Stimulated activated naive CD8-positive, alpha-beta T cell treated with anti-CD3 and anti-CD28 coated beads, Interleukin-15, amount 100 ng/mL, for 72 hours (primary cell): ENCODE measurements around the gene VPS13C.
A peak's percentile ranks its signal among the peaks of the same experiment; 100 is the strongest.
"Not testable (repeated sequence)": the region's sequence is repeated elsewhere in the genome, so short reads cannot be mapped to it uniquely, and the experiment has no call there.

Experiments
- ATAC-seq: fragments of 150-1000 bp; cut with Tn5 transposase; 2 replicates; pipeline ENCODE4 v1.10.0; 2021; ENCODE audit warnings: mild to moderate bottlenecking, moderate library complexity
- DNase-seq, 2 donors: peaks; one replicate each; pipeline ENCODE4 v3.0.0; 2021 to 2022
- H3K27ac Mint-ChIP-seq, 2 donors: one replicate each; pipeline ENCODE4 v1.8.0; 2022; ENCODE audit warnings: mild to moderate bottlenecking in 2 of 2, mixed read lengths in 2 of 2, moderate library complexity in 2 of 2
- H3K27me3 Mint-ChIP-seq: one replicate; pipeline ENCODE4 v1.8.0; 2022; ENCODE audit warnings: mixed read lengths
- H3K4me1 Mint-ChIP-seq: one replicate; pipeline ENCODE4 v1.8.0; 2022; ENCODE audit warnings: mild to moderate bottlenecking, mixed read lengths
- H3K4me3 Mint-ChIP-seq, 2 donors: one replicate each; pipeline ENCODE4 v1.8.0; 2022; ENCODE audit warnings: mild to moderate bottlenecking in 2 of 2, mixed read lengths in 2 of 2, moderate library complexity in 1 of 2
- H3K9me3 Mint-ChIP-seq, 2 donors: one replicate each; pipeline ENCODE4 v1.8.0; 2022; ENCODE audit warnings: mixed read lengths in 2 of 2

Gene VPS13C

DNA sequence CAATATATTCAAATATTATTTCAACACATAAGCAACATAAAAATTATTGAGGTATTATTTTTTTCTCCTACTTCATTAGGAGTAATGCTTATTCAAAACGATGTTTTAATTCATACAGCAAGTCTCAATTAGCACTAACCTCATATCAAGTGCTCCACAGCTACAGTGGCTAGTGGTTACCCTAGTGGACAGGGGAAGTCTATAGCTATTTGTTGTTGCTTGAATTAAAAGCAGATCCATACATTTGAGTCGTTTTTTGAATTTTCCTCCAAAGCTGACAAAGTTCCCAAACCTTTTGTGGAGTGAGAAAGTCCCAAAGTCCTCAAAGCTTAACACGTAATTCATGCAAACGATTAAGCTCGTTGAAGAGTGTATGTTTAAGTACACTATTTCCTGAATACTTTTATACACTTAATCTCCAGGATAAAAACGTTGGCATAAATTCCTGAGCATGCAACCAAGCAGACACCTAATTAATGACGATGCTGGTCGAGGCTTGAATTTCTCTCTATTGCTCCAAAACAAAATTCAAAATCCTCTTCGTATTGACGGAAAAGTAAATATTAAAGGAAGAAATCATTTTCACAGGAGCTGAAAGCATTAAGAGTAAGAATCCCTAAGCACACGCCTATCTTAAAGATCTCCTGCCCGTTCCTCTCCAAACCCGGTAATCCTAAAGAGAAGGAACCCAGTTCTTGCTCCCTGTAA lies 985 bp downstream of the VPS13C start:
- Mint-ChIP-seq H3K9me3 (no peaks in the 10 kb centered on the region), H3K4me1 (peaks cover 65% of the 10 kb centered on the region), H3K4me3 (peak overlapping the region; percentile 88 to 95), H3K27ac (peak overlapping the region; percentile 96 to 97), H3K27me3 (peaks cover 9% of the 10 kb centered on the region)
- DNase-seq (no peak), ATAC-seq (no peak)

GRCh38 chr15:62058327-62059028 lies 1.8 kb downstream of the VPS13C start:
- Mint-ChIP-seq H3K9me3 (no peaks in the 10 kb centered on the region), H3K4me3 (peak overlapping the region; percentile 26 to 42), H3K27ac (peak overlapping the region; percentile 10 to 34), H3K4me1 (peaks cover 69% of the 10 kb centered on the region), H3K27me3 (peaks cover 3% of the 10 kb centered on the region)
- ATAC-seq: no peak
- DNase-seq: no peak

DNA sequence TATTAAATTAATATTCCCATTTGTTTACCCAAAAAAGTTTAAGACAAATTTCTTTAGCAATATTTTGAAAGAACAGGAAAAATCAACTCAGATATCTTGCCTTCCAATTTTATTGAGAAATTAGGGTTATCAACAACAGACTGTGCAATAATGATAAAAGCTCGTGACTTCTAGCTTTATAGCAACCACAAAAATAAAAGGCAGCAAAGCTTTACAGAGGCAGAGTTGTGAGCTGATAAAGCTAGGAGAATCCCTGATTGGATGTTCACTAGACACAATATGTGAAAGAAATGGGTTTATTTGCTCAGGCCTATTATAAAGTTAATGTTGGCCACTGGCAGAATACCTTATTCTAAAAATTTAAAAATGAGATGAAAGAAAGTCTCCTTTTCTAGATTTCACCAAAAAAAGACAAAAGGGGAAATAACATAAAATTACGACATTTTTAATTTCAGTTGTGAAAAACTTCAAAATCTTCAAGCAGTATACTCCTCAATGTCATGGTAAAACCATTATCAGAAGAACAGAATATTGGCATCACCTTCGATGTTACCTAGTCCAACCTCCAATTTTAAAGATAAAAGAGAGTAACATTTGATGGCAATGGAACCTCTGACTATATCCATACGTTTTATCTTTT lies 2.8 kb downstream of the VPS13C start:
- Mint-ChIP-seq H3K4me3 (no peak overlapping the region), H3K27me3 (no peaks in the 10 kb centered on the region), H3K27ac (no peak overlapping the region), H3K4me1 (peaks cover 69% of the 10 kb centered on the region), H3K9me3 (no peaks in the 10 kb centered on the region)
- DNase-seq (no peak), ATAC-seq (no peak)

GRCh38 chr15:62054979-62055378 lies 5.3 kb downstream of the VPS13C start:
- ATAC-seq: no peak
- Mint-ChIP-seq H3K4me1 (peaks cover 56% of the 10 kb centered on the region), H3K27ac (no peak overlapping the region), H3K9me3 (no peaks in the 10 kb centered on the region), H3K27me3 (no peaks in the 10 kb centered on the region), H3K4me3 (no peak overlapping the region)
- DNase-seq: no peak

- DNase-seq (no peak), ATAC-seq (no peak)
- Mint-ChIP-seq H3K27me3 (no peaks in the 10 kb centered on the region), H3K4me3 (no peak overlapping the region), H3K4me1 (peaks cover 55% of the 10 kb centered on the region), H3K27ac (no peak overlapping the region), H3K9me3 (no peaks in the 10 kb centered on the region)
Observed at GRCh38 chr15:62053439-62054085, 6.7 kb downstream of the VPS13C start.

DNA sequence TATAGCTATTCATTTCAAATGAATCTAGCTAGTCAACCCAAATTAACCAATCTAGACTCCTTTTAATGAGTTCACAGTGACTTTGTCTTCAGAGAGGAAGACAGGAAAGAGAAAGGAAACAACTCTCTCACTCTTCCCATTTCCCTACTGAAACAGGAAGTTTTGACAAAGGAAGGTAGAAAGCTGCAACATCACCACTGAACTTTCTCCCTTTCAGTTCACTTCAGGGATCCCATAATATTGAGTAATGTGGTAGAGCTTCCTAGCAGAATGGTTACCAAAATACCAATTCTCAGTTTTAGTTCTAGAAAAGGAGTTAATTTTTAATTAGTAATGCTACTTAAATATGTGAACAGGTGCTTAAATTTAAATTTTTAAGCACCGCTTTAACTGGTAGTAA lies 7.5 kb downstream of the VPS13C start:
- no peaks in the 10 kb centered on the region for H3K27me3 Mint-ChIP-seq
- H3K4me3 Mint-ChIP-seq: no peak overlapping the region
- ATAC-seq (no peak), DNase-seq (no peak)
- no peak overlapping the region for H3K27ac Mint-ChIP-seq
- H3K9me3 Mint-ChIP-seq: no peaks in the 10 kb centered on the region
- peaks cover 49% of the 10 kb centered on the region for H3K4me1 Mint-ChIP-seq

GRCh38 chr15:62051166-62051565 lies 9.1 kb downstream of the VPS13C start:
- Mint-ChIP-seq H3K9me3 (no peaks in the 10 kb centered on the region), H3K27me3 (no peaks in the 10 kb centered on the region), H3K4me3 (no peak overlapping the region), H3K27ac (no peak overlapping the region), H3K4me1 (peaks cover 41% of the 10 kb centered on the region)
- ATAC-seq: no peak
- DNase-seq: no peak

- no peaks in the 10 kb centered on the region for H3K27me3 Mint-ChIP-seq
- H3K4me3 Mint-ChIP-seq: no peak overlapping the region
- no peaks in the 10 kb centered on the region for H3K9me3 Mint-ChIP-seq
- no peak overlapping the region for H3K27ac Mint-ChIP-seq
- DNase-seq: no peak
- H3K4me1 Mint-ChIP-seq: peaks cover 48% of the 10 kb centered on the region
- no peak for ATAC-seq
Observed at GRCh38 chr15:62050115-62050514, 10.1 kb downstream of the VPS13C start.

DNA sequence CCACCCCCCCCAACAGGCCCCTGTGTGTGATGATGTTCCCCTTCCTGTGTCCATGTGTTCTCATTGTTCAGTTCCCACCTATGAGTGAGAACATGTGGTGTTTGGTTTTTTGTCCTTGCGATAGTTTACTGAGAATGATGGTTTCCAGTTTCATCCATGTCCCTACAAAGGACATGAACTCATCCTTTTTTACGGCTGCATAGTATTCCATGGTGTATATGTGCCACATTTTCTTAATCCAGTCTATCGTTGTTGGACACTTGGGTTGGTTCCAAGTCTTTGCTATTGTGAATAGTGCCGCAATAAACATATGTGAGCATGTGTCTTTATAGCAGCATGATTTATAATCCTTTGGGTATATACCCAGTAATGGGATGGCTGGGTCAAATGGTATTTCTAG lies 12.0 kb downstream of the VPS13C start:
- DNase-seq, H3K27me3 Mint-ChIP-seq, ATAC-seq, H3K4me3 Mint-ChIP-seq, H3K9me3 Mint-ChIP-seq, H3K27ac Mint-ChIP-seq: not testable (repeated sequence)
- peaks cover 31% of the 10 kb centered on the region for H3K4me1 Mint-ChIP-seq

- Mint-ChIP-seq H3K27me3 (no peaks in the 10 kb centered on the region), H3K9me3 (no peaks in the 10 kb centered on the region), H3K4me1 (peaks cover 22% of the 10 kb centered on the region), H3K4me3 (no peak overlapping the region), H3K27ac (no peak overlapping the region)
- ATAC-seq (no peak), DNase-seq (no peak)
Observed at GRCh38 chr15:62047282-62047827, 12.9 kb downstream of the VPS13C start.

- Mint-ChIP-seq H3K4me1 (peaks cover 16% of the 10 kb centered on the region), H3K9me3 (no peaks in the 10 kb centered on the region), H3K27ac (peak overlapping the region in 1 of 2 donors; percentile 83), H3K27me3 (no peaks in the 10 kb centered on the region), H3K4me3 (peak overlapping the region; percentile 34 to 40)
- DNase-seq: no peak
- ATAC-seq: peak; percentile 48
Observed at GRCh38 chr15:62046078-62046743, 14.0 kb downstream of the VPS13C start.

DNA sequence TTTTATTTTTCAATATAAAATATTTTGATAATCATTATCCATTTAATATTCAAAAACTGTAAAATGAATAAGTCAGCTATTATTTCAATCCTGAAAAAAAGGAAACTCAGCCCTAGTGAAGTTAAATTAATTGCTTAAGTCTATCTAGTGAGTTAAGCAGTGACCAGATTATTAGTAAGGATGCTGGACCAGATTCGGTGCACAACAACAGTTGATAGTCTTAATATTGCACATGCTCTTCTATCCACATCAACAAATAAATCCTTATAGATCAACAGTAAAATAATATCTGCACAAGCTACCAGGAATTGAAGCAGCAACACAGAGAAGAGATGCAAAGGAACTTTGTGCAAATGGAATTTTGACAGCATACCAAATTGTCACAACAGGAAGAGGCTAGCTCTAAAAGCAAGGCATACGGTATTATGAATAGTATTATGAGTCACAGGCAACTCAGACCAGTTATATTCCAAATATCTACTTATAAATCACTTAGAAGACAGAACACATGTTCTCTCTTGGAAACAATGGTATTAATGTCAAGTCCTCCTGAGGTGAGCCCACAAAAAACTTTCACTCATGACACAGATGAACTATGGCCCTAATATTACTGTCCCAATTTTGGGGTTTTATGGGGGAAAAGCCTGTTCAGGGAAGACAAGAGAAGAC lies 24.9 kb downstream of the VPS13C start:
- no peak overlapping the region for H3K4me3 Mint-ChIP-seq
- H3K9me3 Mint-ChIP-seq: peaks cover 0 to 9% of the 10 kb centered on the region in 2 donors
- H3K27me3 Mint-ChIP-seq: no peaks in the 10 kb centered on the region
- H3K27ac Mint-ChIP-seq: peak overlapping the region in 1 of 2 donors; percentile 9
- DNase-seq (no peak), ATAC-seq (no peak)
- H3K4me1 Mint-ChIP-seq: peaks cover 11% of the 10 kb centered on the region

DNA sequence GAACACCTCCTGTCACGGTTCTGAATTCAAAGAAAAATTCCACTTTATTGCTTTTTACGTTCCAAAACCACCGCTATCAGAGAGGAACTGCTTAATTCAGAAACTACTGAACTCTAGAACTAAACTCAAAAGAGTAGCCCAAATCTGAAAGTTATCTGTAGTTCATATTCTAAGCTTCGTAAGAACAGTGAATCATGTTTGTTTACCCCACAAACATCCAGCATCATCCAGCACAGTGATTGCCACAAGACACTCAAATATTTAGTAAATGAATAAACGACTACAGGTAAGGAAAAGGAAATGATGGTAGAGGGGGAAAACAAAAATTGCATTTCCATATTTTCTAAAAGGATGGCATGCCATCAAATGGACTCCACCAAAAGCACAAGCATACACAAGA lies 32.3 kb downstream of the VPS13C start:
- Mint-ChIP-seq H3K9me3 (no peaks in the 10 kb centered on the region), H3K4me1 (no peaks in the 10 kb centered on the region), H3K27me3 (no peaks in the 10 kb centered on the region), H3K4me3 (no peak overlapping the region), H3K27ac (no peak overlapping the region)
- no peak for ATAC-seq
- no peak for DNase-seq

DNA sequence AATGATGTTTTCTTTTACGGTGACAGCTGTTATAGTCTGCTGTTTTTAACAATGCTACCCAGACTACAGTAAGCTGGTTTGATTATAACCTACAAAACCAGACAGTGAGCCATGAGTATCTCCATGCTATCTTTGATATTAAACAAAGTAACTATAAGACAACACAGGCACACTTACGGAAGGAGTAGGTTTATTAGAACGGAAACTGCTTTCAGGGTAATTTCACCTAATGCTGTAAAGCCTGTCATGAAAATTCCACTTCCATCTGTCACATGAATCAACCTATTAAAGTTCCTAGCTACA lies 33.0 kb downstream of the VPS13C start:
- Mint-ChIP-seq H3K27me3 (no peaks in the 10 kb centered on the region), H3K4me1 (no peaks in the 10 kb centered on the region), H3K27ac (no peak overlapping the region), H3K4me3 (no peak overlapping the region), H3K9me3 (no peaks in the 10 kb centered on the region)
- ATAC-seq: no peak
- no peak for DNase-seq
